Skeletal muscle tissue (tissue), 4 donors: ENCODE data around the gene YIPF1. TPM values are rescaled to one million over a fixed set of nuclear protein-coding genes. Genes with fewer than 3 reads are reported as not detected.
"Not testable (repeated sequence)": the region's sequence is repeated elsewhere in the genome, so short reads cannot be mapped to it uniquely, and the experiment has no call there.

Experiments used
- H3K27ac ChIP-seq: one replicate; pipeline ENCODE4 v1.7.0; 2013; ENCODE audit warnings: mild to moderate bottlenecking, low read depth, low read length, inconsistent platforms
- H3K27me3 ChIP-seq, 3 donors: one replicate each; pipeline ENCODE4 v1.7.0; 2013; ENCODE audit warnings: low read length in 3 of 3; ENCODE audit not compliant: control insufficient read depth in 3 of 3, insufficient read depth in 3 of 3
- H3K36me3 ChIP-seq, 3 donors: one replicate each; pipeline ENCODE4 v1.7.0; 2013; ENCODE audit warnings: low read length in 3 of 3; ENCODE audit not compliant: control insufficient read depth in 3 of 3, insufficient read depth in 3 of 3
- H3K4me1 ChIP-seq, 3 donors: one replicate each; pipeline ENCODE4 v1.7.0; 2013; ENCODE audit warnings: low read length in 3 of 3, mild to moderate bottlenecking in 3 of 3; ENCODE audit not compliant: control insufficient read depth in 3 of 3, insufficient read depth in 3 of 3
- H3K4me3 ChIP-seq, 3 donors: one replicate each; pipeline ENCODE4 v1.7.0; 2013; ENCODE audit warnings: low read length in 3 of 3
- H3K9ac ChIP-seq, 3 donors: one replicate each; pipeline ENCODE4 v1.7.0; 2013; ENCODE audit warnings: low read length in 3 of 3, mild to moderate bottlenecking in 3 of 3, moderate library complexity in 2 of 3, low read depth in 1 of 3
- H3K9me3 ChIP-seq, 3 donors: one replicate each; pipeline ENCODE4 v1.7.0; 2013; ENCODE audit warnings: low read length in 3 of 3; ENCODE audit not compliant: control insufficient read depth in 3 of 3
- total RNA-seq: library from RNA; depleted of rRNA; stranded (reverse); fragments of >200 nt; gene quantifications from one replicate; pipeline ENCODE4 v1.2.3, GENCODE V29; 2014
- donor health status: Osteomylitis.

Gene YIPF1
- total RNA-seq, 1 donor from 2014 or later, result 14.6 TPM

DNA sequence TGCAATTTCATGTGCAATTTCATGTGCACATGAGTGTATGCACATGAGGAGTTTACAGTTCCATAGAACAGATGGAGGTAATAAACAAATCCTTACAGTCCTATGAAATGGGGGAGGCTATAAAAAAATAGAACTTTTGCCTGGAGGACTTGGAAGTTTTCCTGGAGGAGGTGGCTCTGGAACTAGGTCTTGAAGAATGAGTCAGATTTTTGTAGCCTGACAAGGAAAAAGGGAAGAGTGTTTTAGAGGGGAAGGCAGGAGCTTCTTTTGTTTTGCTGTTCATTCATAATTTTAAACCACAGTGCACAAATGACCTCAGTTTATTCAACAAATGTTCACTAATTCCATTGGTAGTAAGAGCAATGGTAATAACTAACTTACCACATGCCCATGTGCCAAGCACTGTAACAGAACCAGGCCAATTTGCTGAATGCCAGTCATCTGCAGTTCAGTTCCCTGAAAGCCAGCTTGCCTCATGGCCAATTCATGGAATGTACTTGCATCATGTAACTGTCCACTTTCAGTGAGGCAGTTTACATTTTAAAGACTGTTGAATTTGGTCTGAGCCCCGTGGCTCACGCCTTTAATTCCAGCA lies 7.1 kb upstream of the YIPF1 start:
- no peaks in the 10 kb centered on the region for H3K27me3 ChIP-seq
- no peak overlapping the region for H3K4me3 ChIP-seq
- H3K36me3 ChIP-seq, result no peaks in the 10 kb centered on the region
- H3K27ac ChIP-seq, result no peak overlapping the region
- H3K4me1 ChIP-seq, result peaks cover 18 to 30% (median 24%) of the 10 kb centered on the region in 3 donors
- no peak overlapping the region for H3K9ac ChIP-seq
- no peaks in the 10 kb centered on the region for H3K9me3 ChIP-seq

DNA sequence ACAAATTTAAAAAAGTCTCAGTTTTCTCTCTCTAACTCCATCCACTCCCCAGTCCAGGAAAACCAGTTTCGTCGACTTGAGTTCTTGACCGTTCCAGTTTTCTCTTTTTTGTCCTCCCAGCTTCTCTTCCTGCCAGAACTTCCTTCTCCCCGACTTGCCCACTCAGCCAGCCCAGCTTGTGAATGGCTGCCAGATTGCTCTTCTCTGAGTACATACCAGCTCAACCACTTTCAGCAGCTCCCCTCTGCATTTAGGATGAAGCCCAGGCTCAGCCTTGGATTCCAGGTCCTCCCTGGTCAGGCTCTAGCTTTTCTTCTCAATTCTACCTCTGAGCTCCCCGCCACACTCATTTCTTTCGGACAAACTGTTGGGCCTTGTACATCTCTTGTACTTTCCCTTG lies 5.8 kb upstream of the YIPF1 start:
- H3K36me3 ChIP-seq, result no peaks in the 10 kb centered on the region
- H3K4me1 ChIP-seq, result peaks cover 19 to 32% (median 25%) of the 10 kb centered on the region in 3 donors
- no peak overlapping the region for H3K4me3 ChIP-seq
- no peak overlapping the region for H3K9ac ChIP-seq
- no peak overlapping the region for H3K27ac ChIP-seq
- H3K9me3 ChIP-seq, result no peaks in the 10 kb centered on the region
- no peaks in the 10 kb centered on the region for H3K27me3 ChIP-seq

DNA sequence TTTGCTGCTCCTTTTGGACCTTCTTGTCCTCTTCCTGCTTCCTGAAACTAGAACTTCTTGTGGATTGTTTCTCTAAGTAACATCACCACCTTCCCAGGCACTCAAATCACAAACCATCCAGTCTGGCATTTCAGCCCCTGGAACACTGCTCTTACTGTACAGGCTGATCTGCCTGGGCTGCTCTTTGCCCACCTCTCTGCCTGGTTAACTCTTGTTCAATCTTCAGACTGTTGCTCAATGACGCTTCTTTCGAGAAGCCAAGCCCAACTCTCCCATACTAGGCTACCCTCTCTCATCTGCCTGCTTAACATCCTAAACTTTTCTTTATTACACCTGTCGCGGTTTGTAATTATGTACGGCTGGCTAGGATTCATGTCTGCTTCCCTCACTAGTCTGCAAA lies 5.0 kb upstream of the YIPF1 start:
- no peaks in the 10 kb centered on the region for H3K36me3 ChIP-seq
- H3K9me3 ChIP-seq, result no peaks in the 10 kb centered on the region
- peaks cover 20 to 34% (median 26%) of the 10 kb centered on the region in 3 donors for H3K4me1 ChIP-seq
- no peak overlapping the region for H3K4me3 ChIP-seq
- no peak overlapping the region for H3K27ac ChIP-seq
- H3K27me3 ChIP-seq, result no peaks in the 10 kb centered on the region
- no peak overlapping the region for H3K9ac ChIP-seq

DNA sequence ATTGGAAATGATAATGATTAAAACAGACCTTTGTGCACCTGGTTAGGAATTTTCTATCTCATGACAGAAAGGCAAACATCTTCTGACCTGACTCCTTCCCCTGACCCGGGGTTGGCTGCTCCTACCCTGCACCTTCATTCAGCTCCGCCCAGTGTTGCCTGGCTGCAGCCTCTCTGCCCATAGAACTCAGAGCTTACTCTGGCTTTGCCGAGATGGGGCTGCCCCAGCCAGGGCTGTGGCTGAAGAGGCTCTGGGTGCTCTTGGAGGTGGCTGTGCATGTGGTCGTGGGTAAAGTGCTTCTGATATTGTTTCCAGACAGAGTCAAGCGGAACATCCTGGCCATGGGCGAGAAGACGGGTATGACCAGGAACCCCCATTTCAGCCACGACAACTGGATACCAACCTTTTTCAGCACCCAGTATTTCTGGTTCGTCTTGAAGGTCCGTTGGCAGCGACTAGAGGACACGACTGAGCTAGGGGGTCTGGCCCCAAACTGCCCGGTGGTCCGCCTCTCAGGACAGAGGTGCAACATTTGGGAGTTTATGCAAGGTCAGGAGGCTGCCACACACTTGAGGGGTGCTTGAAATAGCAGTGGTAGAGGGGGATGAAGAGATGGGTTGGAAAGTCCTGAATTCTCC lies 4.5 kb upstream of the YIPF1 start, which contains the start of gene DIO1:
DIO1 (plus strand) TSS at position 189 of the 638 bp plus-strand sequence; CDS start at position 213, 24 bp downstream.
- Histone ChIP-seq H3K27me3 (no peaks in the 10 kb centered on the region), H3K27ac (peak within 1 kb of the TSS; percentile 12), H3K36me3 (peaks cover 0 to 2% (median 0%) of the 10 kb centered on the region in 3 donors), H3K4me1 (peaks cover 17 to 33% (median 25%) of the 10 kb centered on the region in 3 donors), H3K4me3 (no peak within 1 kb of the TSS), H3K9ac (no peak within 1 kb of the TSS), H3K9me3 (no peaks in the 10 kb centered on the region)

DNA sequence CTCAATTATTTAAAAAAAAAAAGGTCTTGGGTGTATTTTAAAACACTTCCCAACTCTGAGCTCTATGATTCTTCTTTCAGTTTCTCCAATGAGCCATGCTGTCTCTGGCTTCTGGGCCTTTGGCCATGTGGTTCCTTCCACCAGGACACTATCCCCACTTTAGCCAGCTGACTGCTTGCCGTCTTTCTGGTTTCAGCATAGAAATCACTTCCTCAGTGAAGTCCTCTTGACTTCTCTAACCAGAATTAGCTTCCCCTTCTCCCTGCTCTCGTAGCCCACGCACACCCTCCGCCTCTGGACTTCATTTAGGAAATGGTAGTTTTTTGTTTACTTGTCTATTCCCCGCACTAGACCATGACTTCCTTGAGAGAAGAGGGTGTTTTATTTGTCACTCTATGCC lies 3.3 kb upstream of the YIPF1 start:
- Histone ChIP-seq H3K9me3 (no peaks in the 10 kb centered on the region), H3K27me3 (no peaks in the 10 kb centered on the region), H3K4me3 (no peak overlapping the region), H3K9ac (no peak overlapping the region), H3K4me1 (peaks cover 12 to 24% (median 16%) of the 10 kb centered on the region in 3 donors), H3K27ac (peak overlapping the region; percentile 26), H3K36me3 (peaks cover 0 to 2% (median 0%) of the 10 kb centered on the region in 3 donors)

DNA sequence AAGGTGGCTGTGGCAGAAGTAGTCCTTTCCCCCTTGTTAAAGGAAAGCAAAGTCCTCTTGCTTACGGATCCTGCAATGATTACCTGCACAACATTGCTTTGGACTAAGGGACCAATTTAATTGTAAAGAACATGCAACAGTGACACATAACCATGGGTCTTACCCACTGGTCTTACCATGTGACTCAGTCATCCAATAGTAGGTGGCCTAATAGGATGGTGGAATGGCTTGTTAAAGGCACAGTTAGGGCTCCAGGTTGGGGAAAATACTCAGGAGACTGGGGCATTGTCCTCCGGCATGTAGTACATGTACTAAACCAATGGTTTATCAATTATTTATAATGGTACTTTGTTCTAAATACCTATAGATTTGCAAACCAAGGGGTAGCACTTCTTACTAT lies 2.1 kb upstream of the YIPF1 start:
- H3K27ac ChIP-seq, result no peak overlapping the region
- H3K27me3 ChIP-seq, result no peaks in the 10 kb centered on the region
- H3K36me3 ChIP-seq, result peaks cover 5 to 10% (median 8%) of the 10 kb centered on the region in 3 donors
- H3K9me3 ChIP-seq, result no peaks in the 10 kb centered on the region
- H3K4me1 ChIP-seq, result peaks cover 9 to 15% (median 10%) of the 10 kb centered on the region in 3 donors
- H3K4me3 ChIP-seq, result no peak overlapping the region
- H3K9ac ChIP-seq, result no peak overlapping the region

DNA sequence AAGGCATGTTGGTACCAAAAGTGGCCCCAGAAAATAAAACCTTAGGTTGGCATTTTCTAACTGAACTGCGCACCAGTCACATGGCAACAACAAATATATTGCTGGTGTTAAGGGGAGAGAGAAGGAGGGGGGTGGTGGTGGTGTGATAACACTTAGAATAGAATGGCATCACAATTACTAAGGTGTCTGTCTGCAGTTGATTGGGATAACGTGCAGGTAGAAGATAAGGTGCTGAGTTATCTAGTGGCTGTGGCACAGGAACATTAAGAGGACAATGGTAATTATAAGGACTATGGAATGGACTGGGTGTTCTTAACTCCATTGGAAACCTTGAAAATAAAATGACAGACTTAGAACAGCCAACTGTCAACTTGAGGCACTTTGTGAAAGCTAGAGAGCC lies 1.4 kb upstream of the YIPF1 start:
- Histone ChIP-seq H3K4me3 (no peak overlapping the region), H3K9ac (no peak overlapping the region), H3K27me3 (no peaks in the 10 kb centered on the region), H3K27ac (no peak overlapping the region), H3K36me3 (peaks cover 9 to 15% (median 11%) of the 10 kb centered on the region in 3 donors), H3K4me1 (peaks cover 9 to 13% (median 10%) of the 10 kb centered on the region in 3 donors), H3K9me3 (no peaks in the 10 kb centered on the region)

DNA sequence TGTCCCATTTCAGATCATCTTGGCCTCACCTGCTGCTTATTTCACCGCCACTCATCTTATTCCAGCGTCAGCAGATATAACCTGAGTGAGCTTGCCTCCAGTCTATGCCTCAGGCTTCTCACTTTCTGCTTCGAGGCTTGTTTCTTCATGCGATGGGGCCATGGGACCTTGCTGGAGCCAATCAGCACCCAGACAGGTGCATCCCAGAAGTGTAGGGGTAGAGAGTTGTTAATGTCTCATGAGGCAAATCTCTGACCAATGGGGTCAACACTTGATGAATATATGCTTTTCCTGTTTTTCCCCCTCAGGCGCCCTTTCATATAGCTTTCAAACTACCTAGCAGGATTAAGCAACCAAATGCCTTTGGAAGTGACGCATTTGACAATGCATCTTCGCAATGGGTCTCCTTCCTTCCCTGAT lies 935 bp upstream of the YIPF1 start:
- H3K36me3 ChIP-seq, result peaks cover 11 to 17% (median 13%) of the 10 kb centered on the region in 3 donors
- H3K4me3 ChIP-seq, result peak overlapping the region; percentile 99 to 100 (median 99)
- no peaks in the 10 kb centered on the region for H3K27me3 ChIP-seq
- H3K9ac ChIP-seq, result peak overlapping the region; percentile 92 to 98 (median 93)
- H3K27ac ChIP-seq, result peak overlapping the region; percentile 76
- H3K9me3 ChIP-seq, result no peaks in the 10 kb centered on the region
- H3K4me1 ChIP-seq, result peaks cover 9 to 13% (median 10%) of the 10 kb centered on the region in 3 donors

DNA sequence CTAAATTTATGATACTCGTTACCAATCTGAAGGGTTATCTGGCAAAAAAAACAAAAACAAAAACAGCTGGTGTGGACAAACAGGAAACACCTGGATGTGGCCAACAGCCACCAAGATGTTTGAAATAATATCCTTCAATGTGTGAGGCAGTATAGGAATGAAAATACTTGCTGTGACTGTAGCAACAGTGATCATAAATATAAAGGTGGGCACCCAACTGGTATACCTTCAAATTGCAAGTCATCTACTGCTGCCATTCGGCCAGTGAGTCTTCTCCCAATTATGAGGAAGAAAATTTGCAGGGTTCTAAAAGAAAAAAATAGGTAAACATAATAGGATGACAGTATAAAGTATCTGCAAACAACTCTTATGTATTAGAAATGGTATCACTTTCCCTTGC lies 916 bp downstream of the YIPF1 start:
- peak overlapping the region; percentile 76 for H3K27ac ChIP-seq

DNA sequence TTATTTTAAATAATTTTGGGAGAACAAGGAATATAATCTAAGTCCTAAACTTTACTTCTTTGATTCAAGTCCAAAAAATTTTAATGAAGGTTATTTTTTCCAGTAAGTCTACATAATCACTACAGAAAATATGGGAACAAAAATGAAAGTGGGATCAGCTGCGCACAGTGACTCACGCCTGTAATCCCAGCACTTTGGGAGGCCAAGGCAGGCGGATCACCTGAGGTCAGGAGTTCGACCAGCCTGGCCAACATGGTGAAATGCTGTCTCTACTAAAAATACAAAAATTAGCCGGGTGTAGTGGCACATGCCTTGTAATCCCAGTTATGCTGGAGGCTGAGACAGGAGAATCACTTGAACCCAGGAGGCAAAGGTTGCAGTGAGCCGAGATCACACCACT lies 6.0 kb downstream of the YIPF1 start:
- H3K9me3 ChIP-seq, H3K4me1 ChIP-seq, H3K4me3 ChIP-seq, H3K27ac ChIP-seq, H3K9ac ChIP-seq, H3K27me3 ChIP-seq: not testable (repeated sequence)
- peaks cover 18 to 34% (median 29%) of the 10 kb centered on the region in 3 donors for H3K36me3 ChIP-seq

More for the DNA sequence above, 916 bp downstream of the YIPF1 start:
- H3K9ac ChIP-seq, result peak overlapping the region in 1 of 3 donors; percentile 98
- no peaks in the 10 kb centered on the region for H3K27me3 ChIP-seq
- no peaks in the 10 kb centered on the region for H3K9me3 ChIP-seq
- peaks cover 9 to 13% (median 10%) of the 10 kb centered on the region in 3 donors for H3K4me1 ChIP-seq
- H3K36me3 ChIP-seq, result peaks cover 14 to 17% (median 17%) of the 10 kb centered on the region in 3 donors
- H3K4me3 ChIP-seq, result peak overlapping the region in 1 of 3 donors; percentile 18
